ENCODE results near the gene CERS6.

The CERS6 gene

GRCh38 chr2:168555283-168555682, 99.2 kb downstream of the CERS6 start:
- DNase-seq (ENCODE audit: low read depth, low spot score), result no peak
- TF ChIP-seq CTCF (IDR thresholded peaks at IDR 0.05; ENCODE audit: low read depth, low read length), result no peak
- in situ Hi-C loops (cut with HindIII; ENCODE audit: low sequenced_read_pairs), result no loop called here
- H3K4me3 ChIP-seq (ENCODE audit: low read depth, low read length), result no peak overlapping the region

GRCh38 chr2:168559187-168559586, 103.1 kb downstream of the CERS6 start:
- TF ChIP-seq CTCF (IDR thresholded peaks at IDR 0.05; ENCODE audit: low read depth, low read length), result no peak
- no peak for DNase-seq (ENCODE audit: low read depth, low spot score)
- in situ Hi-C loops (cut with HindIII; ENCODE audit: low sequenced_read_pairs), result no loop called here
- H3K4me3 ChIP-seq (ENCODE audit: low read depth, low read length), result no peak overlapping the region

GRCh38 chr2:168560817-168561499, 104.9 kb downstream of the CERS6 start:
- H3K4me3 ChIP-seq (ENCODE audit: low read depth, low read length), result no peak overlapping the region
- TF ChIP-seq CTCF (IDR thresholded peaks at IDR 0.05; ENCODE audit: low read depth, low read length), result no peak
- in situ Hi-C loops (cut with HindIII; ENCODE audit: low sequenced_read_pairs), result no loop called here
- no peak for DNase-seq (ENCODE audit: low read depth, low spot score)

- in situ Hi-C loops (cut with HindIII; ENCODE audit: low sequenced_read_pairs), result no loop called here
- TF ChIP-seq CTCF (IDR thresholded peaks at IDR 0.05; ENCODE audit: low read depth, low read length), result no peak
- no peak for DNase-seq (ENCODE audit: low read depth, low spot score)
- no peak overlapping the region for H3K4me3 ChIP-seq (ENCODE audit: low read depth, low read length)
Observed at GRCh38 chr2:168561991-168562390, 105.9 kb downstream of the CERS6 start.

- in situ Hi-C loops (cut with HindIII; ENCODE audit: low sequenced_read_pairs), result no loop called here
- no peak for DNase-seq (ENCODE audit: low read depth, low spot score)
- TF ChIP-seq CTCF (IDR thresholded peaks at IDR 0.05; ENCODE audit: low read depth, low read length), result no peak
- no peak overlapping the region for H3K4me3 ChIP-seq (ENCODE audit: low read depth, low read length)
Observed at GRCh38 chr2:168562971-168563370, 106.9 kb downstream of the CERS6 start.

- no peak overlapping the region for H3K4me3 ChIP-seq (ENCODE audit: low read depth, low read length)
- DNase-seq (ENCODE audit: low read depth, low spot score), result no peak
- no peak for TF ChIP-seq CTCF (IDR thresholded peaks at IDR 0.05; ENCODE audit: low read depth, low read length)
- in situ Hi-C loops (cut with HindIII; ENCODE audit: low sequenced_read_pairs), result no loop called here
Observed at GRCh38 chr2:168564641-168565040, 108.6 kb downstream of the CERS6 start.
